HG03159 (cell line): ENCODE results near the gene NCKAP5.

Experiments
- ATAC-seq: cut with Tn5 transposase; IDR thresholded peaks from one replicate; pipeline ENCODE4 v1.9.1; 2021; ENCODE audit warnings: mild to moderate bottlenecking, moderate library complexity; ENCODE audit not compliant: unreplicated experiment

NCKAP5 gene

GRCh38 chr2:132623096-132623839, 945.0 kb downstream of the NCKAP5 start:
- no peak for ATAC-seq
